Panc1 (cell line): ENCODE measurements around the gene HTATSF1. TPM values are rescaled to one million over a fixed set of nuclear protein-coding genes. Genes with fewer than 3 reads are reported as not detected.
A peak's percentile ranks its signal among the peaks of the same experiment; 100 is the strongest.

Experiments used
- ATAC-seq: fragments of 200-7000 bp; cut with Tn5 transposase; 2 replicates; pipeline ENCODE4 v1.9.1; 2020; ENCODE audit warnings: mild to moderate bottlenecking, moderate library complexity
- BruUV-seq: library from RNA; stranded (reverse); fragments of 400-500 nt; replicated peaks from 2 replicates; lab custom pipeline; 2021; lab: Mats Ljungman, UMichigan
- CTCF ChIA-PET: fragments of 300-600 bp; sonication (Branson Sonifier 250); formaldehyde crosslinking; loops from one replicate; lab custom pipeline; 2022; ENCODE audit warnings: antibody characterized with exemption; lab: Charles Lee
- POLR2A ChIA-PET: fragments of 300-600 bp; sonication (Branson Sonifier 250); formaldehyde crosslinking; loops from one replicate; lab custom pipeline; 2022; ENCODE audit warnings: antibody characterized with exemption; lab: Charles Lee
- DNase-seq: peaks from one replicate; pipeline ENCODE4 v3.0.0-alpha.2; 2010; ENCODE audit warnings: low read depth, low spot score
- H3K27ac ChIP-seq: 2 replicates; pipeline ENCODE4 v1.5.1; 2011; ENCODE audit warnings: mild to moderate bottlenecking, low read length, inconsistent platforms
- H3K27me3 ChIP-seq: fragments of 200-500 bp; sonication (Bioruptor generic); 2 replicates; pipeline ENCODE4 v1.6.0; 2014; ENCODE audit warnings: low read length, inconsistent platforms; ENCODE audit not compliant: control insufficient read depth, insufficient read depth
- H3K36me3 ChIP-seq: fragments of 200-500 bp; sonication (Bioruptor generic); 2 replicates; pipeline ENCODE4 v1.5.1; 2014; ENCODE audit warnings: inconsistent platforms, mild to moderate bottlenecking, low read length, moderate library complexity; ENCODE audit not compliant: control insufficient read depth, insufficient read depth
- H3K4me1 ChIP-seq: 2 replicates; pipeline ENCODE4 v1.5.1; 2011; ENCODE audit warnings: inconsistent platforms, mild to moderate bottlenecking, low read length, moderate library complexity; ENCODE audit not compliant: control insufficient read depth, insufficient read depth
- H3K4me3 ChIP-seq, 2 experiments: 2 replicates each; pipeline ENCODE4 v1.5.1; 2011 to 2012; ENCODE audit warnings: low read depth in 2 of 2, low read length in 2 of 2, mild to moderate bottlenecking in 2 of 2, inconsistent platforms in 1 of 2, moderate library complexity in 1 of 2
- H3K9me3 ChIP-seq: fragments of 200-500 bp; sonication (Bioruptor generic); 2 replicates; pipeline ENCODE4 v1.5.1; 2014; ENCODE audit warnings: low read depth, mild to moderate bottlenecking, inconsistent platforms, low read length, moderate library complexity; ENCODE audit not compliant: control insufficient read depth, insufficient read depth
- CTCF ChIP-seq: fragments of 450-650 bp; IDR thresholded peaks from 2 replicates; pipeline ENCODE4 v1.5.1; 2017; ENCODE audit warnings: mild to moderate bottlenecking
- POLR2AphosphoS5 ChIP-seq: IDR thresholded peaks from 2 replicates; pipeline ENCODE4 v1.6.1; 2012; ENCODE audit warnings: mild to moderate bottlenecking, low read depth, low read length, moderate library complexity
- SIN3A ChIP-seq: IDR thresholded peaks from 2 replicates; pipeline ENCODE4 v1.6.1; 2012; ENCODE audit warnings: low read depth, mild to moderate bottlenecking, low read length, moderate library complexity, borderline replicate concordance; ENCODE audit not compliant: insufficient read depth
- TCF7L2 ChIP-seq: IDR thresholded peaks from 2 replicates; pipeline ENCODE4 v1.6.1; 2011; ENCODE audit warnings: mild to moderate bottlenecking, low read depth, low read length, inconsistent platforms
- in situ Hi-C: cut with HindIII; loops from 2 replicates; pipeline ENCODE4 v1.10.0; 2016; ENCODE audit warnings: low sequenced_read_pairs, low pct_unique_long_range_greater_than_20kb
- intact Hi-C: fragments of 100-400 bp; cut with micrococcal nuclease; formaldehyde crosslinking; loops from one replicate; pipeline ENCODE4 v1.10.0; 2022; ENCODE audit not compliant: unreplicated experiment
- total RNA-seq: library from RNA; stranded (reverse); gene quantifications from one replicate; pipeline ENCODE4 v1.2.1, GENCODE V29; 2021; ENCODE audit not compliant: unreplicated experiment
- TF ChIP-seq, protein P1 (sequence below), 2 experiments: IDR thresholded peaks; 2 replicates each; pipeline ENCODE4 v1.6.1; 2011 to 2012; ENCODE audit warnings: low read depth in 2 of 2, control low read depth in 1 of 2, low read length in 1 of 2, mild to moderate bottlenecking in 1 of 2, moderate library complexity in 1 of 2; ENCODE audit not compliant: insufficient read depth in 1 of 2

The HTATSF1 gene
- total RNA-seq, 1 experiment from 2014 or later = 76.0 TPM

DNA sequence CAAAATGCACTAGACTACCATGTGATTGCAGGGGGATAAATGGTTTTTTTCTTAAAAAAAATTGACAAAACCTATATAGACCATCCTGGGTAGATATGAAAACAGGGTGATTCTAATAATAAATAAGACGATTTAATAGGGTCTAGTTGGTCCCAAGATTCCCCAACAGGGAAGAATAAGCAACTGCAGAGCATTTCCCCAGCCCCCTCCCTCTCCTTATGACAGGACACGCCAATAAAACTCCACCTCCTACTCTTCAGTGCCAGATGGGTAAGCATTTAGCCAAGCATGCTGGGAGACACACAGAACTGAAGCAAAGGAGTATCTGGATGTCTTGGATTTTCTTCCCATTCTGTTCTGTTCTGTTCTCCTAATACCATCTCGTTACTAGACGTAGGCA lies 9.7 kb upstream of the HTATSF1 start, which contains the start of gene BRS3:
TSS of gene BRS3 (plus strand) at position 301 of the 400 bp plus-strand sequence. CDS start 168 bp downstream, outside the sequence.
- no peaks in the 10 kb centered on the region for H3K36me3 ChIP-seq
- TF ChIP-seq SIN3A = no peak
- TF ChIP-seq TCF7L2 = no peak
- TF ChIP-seq CTCF = no peak
- TF ChIP-seq, protein P1, sequence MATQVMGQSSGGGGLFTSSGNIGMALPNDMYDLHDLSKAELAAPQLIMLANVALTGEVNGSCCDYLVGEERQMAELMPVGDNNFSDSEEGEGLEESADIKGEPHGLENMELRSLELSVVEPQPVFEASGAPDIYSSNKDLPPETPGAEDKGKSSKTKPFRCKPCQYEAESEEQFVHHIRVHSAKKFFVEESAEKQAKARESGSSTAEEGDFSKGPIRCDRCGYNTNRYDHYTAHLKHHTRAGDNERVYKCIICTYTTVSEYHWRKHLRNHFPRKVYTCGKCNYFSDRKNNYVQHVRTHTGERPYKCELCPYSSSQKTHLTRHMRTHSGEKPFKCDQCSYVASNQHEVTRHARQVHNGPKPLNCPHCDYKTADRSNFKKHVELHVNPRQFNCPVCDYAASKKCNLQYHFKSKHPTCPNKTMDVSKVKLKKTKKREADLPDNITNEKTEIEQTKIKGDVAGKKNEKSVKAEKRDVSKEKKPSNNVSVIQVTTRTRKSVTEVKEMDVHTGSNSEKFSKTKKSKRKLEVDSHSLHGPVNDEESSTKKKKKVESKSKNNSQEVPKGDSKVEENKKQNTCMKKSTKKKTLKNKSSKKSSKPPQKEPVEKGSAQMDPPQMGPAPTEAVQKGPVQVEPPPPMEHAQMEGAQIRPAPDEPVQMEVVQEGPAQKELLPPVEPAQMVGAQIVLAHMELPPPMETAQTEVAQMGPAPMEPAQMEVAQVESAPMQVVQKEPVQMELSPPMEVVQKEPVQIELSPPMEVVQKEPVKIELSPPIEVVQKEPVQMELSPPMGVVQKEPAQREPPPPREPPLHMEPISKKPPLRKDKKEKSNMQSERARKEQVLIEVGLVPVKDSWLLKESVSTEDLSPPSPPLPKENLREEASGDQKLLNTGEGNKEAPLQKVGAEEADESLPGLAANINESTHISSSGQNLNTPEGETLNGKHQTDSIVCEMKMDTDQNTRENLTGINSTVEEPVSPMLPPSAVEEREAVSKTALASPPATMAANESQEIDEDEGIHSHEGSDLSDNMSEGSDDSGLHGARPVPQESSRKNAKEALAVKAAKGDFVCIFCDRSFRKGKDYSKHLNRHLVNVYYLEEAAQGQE (IDR thresholded peaks at IDR 0.05; ENCODE audit: insufficient read depth in 1 of 2, low read depth in 2 of 2, low read length in 1 of 2) = no peak
- TF ChIP-seq POLR2AphosphoS5 = no peak
- peaks cover 38% of the 10 kb centered on the region for H3K27me3 ChIP-seq
- no peaks in the 10 kb centered on the region for H3K4me1 ChIP-seq
- BruUV-seq = no TSS peak
- ATAC-seq (no peak), DNase-seq (no peak)
- in situ Hi-C loops (no loop called here), intact Hi-C loops (loop anchor here (10.0 kb wide), 1 partner anchor 213 kb away; no protein-coding TSS in a partner anchor)
- CTCF ChIA-PET = interaction anchor here (0.5 kb wide), 1 partner anchor 159 kb away, joined by 3 read pairs; no protein-coding TSS in a partner anchor
- POLR2A ChIA-PET = no interaction called here
- H3K9me3 ChIP-seq = no peaks in the 10 kb centered on the region
- no peak within 1 kb of the TSS for H3K4me3 ChIP-seq
- no peak within 1 kb of the TSS for H3K27ac ChIP-seq

GRCh38 chrX:136488706-136489105 lies 8.7 kb upstream of the HTATSF1 start:
- in situ Hi-C loops = no loop called here
- DNase-seq (no peak), ATAC-seq (no peak)
- Histone ChIP-seq H3K4me3 (no peak overlapping the region), H3K27me3 (peaks cover 38% of the 10 kb centered on the region), H3K4me1 (no peaks in the 10 kb centered on the region), H3K27ac (no peak overlapping the region), H3K36me3 (no peaks in the 10 kb centered on the region), H3K9me3 (no peaks in the 10 kb centered on the region)
- ChIA-PET POLR2A (no interaction called here), CTCF (no interaction called here)
- intact Hi-C loops = loop anchor here (10.0 kb wide), 1 partner anchor 214 kb away; no protein-coding TSS in a partner anchor
- TF ChIP-seq CTCF (peak; percentile 19; the same call in 1 of the 2 replicates), SIN3A (no peak), TCF7L2 (no peak), POLR2AphosphoS5 (no peak)
- TF ChIP-seq, protein P1 (IDR thresholded peaks at IDR 0.05; ENCODE audit: insufficient read depth in 1 of 2, low read depth in 2 of 2, low read length in 1 of 2) = no peak
- no TSS peak for BruUV-seq
